Activated CD4-positive, alpha-beta T cell treated with anti-CD3 and anti-CD28 coated beads, Interleukin-2, amount 50 U/mL, for 4 hours (primary cell): Measurements from ENCODE around the gene SNX4.
A peak's percentile ranks its signal among the peaks of the same experiment; 100 is the strongest.
"Not testable (repeated sequence)": the region's sequence is repeated elsewhere in the genome, so short reads cannot be mapped to it uniquely, and the experiment has no call there.

Experiments
- DNase-seq, 2 experiments: peaks; one replicate each; pipeline ENCODE4 v3.0.0-alpha.2; 2020

The SNX4 gene

GRCh38 chr3:125461896-125462295 is 58.1 kb downstream of the SNX4 start:
- no peak for DNase-seq

DNA sequence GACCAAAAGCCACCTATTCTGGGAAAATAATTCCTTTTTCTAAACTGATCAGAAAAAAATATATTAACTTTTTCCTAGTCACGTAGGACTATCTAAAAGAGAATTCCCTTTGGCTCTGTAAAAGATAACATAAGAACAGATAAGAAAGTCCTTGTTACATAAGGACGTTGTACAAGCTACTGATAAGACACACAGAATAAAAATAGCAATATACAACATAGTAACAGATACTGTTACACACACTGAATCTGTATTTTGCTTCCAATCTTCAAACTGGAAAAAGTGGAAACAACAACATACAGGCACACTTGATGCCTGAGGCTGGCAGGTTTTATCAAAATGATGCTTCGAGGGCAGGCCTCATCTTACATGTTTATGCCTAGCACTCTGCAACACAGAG is 59.8 kb downstream of the SNX4 start:
- DNase-seq = no peak

- DNase-seq = no peak
Observed at GRCh38 chr3:125443923-125444322, 76.1 kb downstream of the SNX4 start.

DNA sequence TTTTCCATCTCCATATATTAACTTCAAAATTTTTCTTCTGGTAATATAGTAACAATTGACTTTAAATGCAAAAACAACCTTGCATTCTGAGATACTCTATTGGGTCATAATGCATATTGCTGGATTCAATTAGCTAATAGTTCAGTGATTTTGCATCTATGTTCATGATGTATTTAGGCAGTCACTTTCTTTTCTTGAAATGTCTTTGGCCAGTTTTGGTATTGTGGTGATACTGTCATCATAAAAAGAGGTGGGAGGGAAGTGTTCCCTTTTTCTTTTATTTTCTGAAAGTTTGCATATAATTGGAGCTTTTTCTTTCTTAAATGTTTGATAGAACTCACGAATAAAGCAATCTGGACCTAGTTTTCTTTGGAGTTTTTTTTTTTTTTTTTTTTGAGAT is 77.5 kb downstream of the SNX4 start:
- DNase-seq = no peak

GRCh38 chr3:125440970-125441369 is 79.0 kb downstream of the SNX4 start:
- no peak for DNase-seq

GRCh38 chr3:125440559-125440955 is 79.4 kb downstream of the SNX4 start:
- no peak for DNase-seq

GRCh38 chr3:125437631-125438435 is 82.2 kb downstream of the SNX4 start:
- DNase-seq = peak; percentile 55 to 61

DNA sequence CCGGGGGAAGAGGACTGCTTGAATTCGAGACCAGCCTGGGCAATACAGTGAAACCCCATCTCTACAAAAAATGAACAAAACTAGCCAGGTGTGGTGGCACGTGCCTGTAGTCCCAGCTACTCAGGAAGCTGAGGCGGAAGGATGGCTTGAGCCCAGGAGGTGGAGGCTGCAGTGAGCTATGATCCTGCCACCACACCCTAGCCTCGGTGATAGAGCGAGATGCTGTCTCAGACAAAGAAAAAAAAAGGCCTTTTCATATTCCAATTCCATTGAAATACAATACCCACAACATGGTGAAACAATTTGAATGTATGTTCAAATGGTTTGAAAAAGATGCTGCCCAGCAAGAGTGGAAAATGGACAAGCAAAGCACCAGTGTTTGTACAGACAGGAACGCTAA is 83.1 kb downstream of the SNX4 start:
- no peak for DNase-seq

DNA sequence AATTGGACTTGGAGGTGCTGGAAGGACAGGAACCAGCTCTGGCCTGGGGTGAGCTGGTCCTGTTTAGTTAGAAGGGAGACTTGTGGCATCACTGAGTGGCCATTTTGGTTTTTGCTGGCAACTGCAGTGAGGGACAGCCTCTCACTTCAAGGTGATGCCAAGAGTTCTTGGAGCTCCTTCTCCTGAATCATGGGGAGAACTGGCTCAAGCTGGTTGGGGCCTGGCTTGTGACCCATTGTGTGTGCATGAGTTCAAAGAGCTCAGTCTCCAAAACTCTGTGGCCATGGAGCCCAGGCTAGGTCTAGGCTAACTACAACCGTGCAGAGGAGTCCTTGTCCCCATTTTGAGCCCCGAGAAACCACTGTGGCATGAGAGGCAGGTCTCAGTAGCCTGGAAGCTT is 84.8 kb downstream of the SNX4 start:
- no peak for DNase-seq

DNA sequence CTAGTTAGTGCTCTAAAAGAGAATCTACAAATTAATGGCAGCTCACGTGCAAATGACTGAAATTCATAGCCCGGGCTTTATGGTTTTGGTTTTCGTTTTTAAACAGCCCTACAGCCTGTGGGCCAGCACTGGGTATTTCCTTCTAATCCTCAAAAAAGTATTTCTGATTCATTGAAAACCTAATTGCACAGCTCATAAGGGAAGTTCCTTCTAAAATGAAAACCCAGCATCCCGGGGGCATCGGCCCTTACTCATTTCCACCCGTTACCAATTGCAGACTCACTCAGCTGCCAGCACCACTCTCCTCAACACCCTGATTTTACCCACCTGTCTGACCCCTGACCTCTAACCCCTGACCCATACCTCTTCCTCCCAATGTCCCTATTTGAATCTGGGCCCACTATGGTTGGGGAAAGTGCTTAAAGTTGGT is 85.4 kb downstream of the SNX4 start:
- no peak for DNase-seq

GRCh38 chr3:125433611-125434041 is 86.4 kb downstream of the SNX4 start:
- DNase-seq = no peak

DNA sequence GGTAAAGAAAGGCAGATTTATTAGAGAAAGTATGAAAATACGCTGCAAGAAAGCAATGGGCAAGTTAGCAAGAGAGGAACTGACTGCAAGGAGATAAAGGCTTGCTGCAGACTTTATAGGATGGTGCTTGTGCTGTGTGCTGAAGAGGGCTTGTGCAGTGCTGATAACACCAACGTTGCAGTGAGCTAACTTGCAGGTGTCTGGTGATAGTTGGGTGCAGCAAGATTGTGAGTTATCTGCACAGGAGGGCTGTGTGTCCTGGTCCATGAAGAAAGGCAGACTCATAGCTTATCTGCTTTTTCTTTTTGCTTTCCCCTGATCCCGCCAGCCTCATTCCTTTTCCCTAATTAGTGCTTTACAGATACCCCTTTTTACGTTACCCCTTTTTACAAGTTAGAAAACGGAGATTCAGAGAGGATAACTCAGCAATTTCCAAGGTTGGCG is 86.9 kb downstream of the SNX4 start:
- no peak for DNase-seq

GRCh38 chr3:125431912-125432790 is 87.9 kb downstream of the SNX4 start:
- no peak for DNase-seq

- DNase-seq = no peak
Observed at GRCh38 chr3:125431391-125431790, 88.6 kb downstream of the SNX4 start.

GRCh38 chr3:125428216-125428830 is 91.7 kb downstream of the SNX4 start:
- DNase-seq = no peak

DNA sequence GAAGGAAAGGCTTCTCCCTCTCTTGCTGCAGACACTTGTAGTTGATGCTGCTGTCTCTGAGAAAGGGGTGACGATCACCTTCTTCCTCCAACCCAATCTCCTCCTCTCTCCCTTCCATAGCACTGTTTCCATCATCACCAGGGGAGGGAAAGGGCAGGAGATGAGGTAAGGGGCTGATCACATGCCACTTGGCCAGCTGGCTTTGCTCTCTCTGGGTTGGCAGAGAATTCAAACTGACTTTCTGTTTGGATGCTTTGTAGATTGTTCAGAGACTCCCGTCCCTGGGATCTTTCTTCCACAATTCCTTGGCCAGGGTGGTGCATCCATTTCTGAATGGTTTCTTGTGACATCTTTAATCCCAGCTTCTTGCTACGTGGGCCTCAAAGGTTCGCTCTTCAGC is 101.7 kb downstream of the SNX4 start:
- DNase-seq = no peak

DNA sequence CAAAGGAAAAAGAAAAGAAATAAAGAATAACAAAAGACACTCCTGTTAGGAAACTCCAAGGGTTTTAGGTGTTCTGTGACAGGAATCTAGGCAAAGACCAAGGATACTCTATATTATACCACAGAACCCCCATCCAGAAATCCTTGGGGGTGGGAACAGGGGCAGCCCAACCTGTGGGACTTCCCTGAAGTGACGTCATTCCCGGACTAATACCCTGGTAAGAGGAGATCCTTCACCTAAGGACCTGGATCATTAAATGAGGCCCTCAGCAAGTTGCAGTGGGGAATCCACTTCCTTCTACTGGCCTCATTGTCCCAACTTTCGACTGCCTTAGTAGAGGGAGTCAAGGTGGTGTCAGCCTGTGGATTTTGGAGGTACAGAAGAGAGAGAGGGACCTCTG is 103.8 kb downstream of the SNX4 start:
- no peak for DNase-seq

DNA sequence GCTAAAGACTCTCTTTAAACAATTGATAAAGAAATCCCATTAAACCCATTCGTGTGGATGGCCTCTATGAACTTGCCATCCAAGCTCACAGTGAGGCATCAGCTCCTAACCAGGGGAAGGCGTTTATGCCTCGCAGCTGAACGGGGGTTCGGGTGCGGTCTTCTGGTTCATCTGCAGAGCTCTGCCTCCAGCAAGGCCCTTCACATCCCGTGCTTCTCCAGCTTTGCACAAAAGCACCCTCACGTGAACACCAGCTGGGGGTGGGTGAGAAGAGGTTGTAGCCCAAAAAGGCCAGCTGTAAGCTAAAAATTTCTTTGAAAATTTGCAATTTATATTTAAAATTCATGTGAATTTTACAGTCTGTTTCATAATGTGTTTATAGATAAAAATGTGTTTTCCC is 105.3 kb downstream of the SNX4 start:
- DNase-seq = no peak

GRCh38 chr3:125410922-125411321 is 109.1 kb downstream of the SNX4 start:
- no peak for DNase-seq

- DNase-seq = no peak
Observed at GRCh38 chr3:125406070-125406469, 113.9 kb downstream of the SNX4 start.

DNA sequence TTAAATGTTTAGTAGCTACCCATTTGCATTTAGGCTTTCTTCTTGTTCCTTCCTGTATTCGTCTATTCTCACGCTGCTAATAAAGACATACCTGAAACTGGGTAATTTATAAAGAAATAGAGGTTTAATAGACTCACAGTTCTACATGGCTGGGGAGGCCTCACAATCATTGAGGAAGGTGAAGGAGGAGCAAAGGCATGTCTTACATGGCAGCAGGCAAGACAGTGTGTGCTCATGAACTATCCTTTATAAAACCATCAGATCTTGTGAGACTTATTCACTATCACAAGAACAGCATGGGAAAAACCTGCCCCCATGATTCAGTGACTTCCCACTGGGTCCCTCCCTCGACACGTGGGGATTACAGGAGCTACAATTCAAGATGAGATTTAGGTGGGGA is 114.5 kb downstream of the SNX4 start:
- not testable (repeated sequence) for DNase-seq

DNA sequence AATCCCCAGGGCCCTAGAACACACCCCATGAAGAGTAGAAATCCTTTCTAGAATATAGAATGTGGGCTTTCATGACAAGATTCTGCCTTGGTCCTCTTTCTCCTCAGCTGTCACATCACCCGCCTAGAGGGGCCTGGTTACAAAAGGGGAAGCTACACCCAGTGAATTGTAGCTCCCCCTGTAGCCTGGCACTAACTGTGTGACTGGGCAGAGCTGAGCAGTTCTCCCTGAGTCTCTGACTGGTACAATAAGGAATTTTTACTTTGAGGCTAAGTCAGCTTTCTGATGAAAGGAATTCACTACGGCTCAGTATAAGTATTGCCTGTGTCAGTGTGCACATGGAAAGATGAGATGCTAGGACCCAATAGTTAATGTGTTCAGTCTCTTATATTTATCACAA is 116.2 kb downstream of the SNX4 start:
- DNase-seq = no peak

DNA sequence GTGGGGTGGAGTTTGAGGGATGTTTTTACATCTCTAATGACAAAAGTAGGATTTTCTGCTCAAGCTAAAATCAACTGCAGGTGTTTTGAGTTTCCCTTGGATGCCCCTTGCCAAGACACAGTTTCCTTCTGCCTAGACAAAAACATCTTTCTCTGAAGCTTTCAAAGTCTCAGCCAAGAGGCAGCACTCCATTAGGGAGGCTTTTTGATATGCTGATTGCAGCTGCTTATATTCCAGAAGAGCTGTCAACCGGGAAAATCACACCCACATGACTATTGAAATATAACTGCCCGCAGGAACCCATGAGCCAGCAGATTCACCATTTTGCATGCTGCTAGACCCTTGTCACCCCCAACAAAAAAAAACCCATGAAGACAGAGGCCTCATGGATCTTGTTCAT is 117.4 kb downstream of the SNX4 start:
- no peak for DNase-seq

GRCh38 chr3:125401402-125401801 is 118.6 kb downstream of the SNX4 start:
- no peak for DNase-seq
